CMK (cell line): ENCODE data around the gene RANBP3.
"Not testable (repeated sequence)": the region's sequence is repeated elsewhere in the genome, so short reads cannot be mapped to it uniquely, and the experiment has no call there.

ENCODE experiments used
- DNase-seq: peaks from one replicate; pipeline ENCODE4 v3.0.0-alpha.2; 2010; ENCODE audit warnings: low read depth

Gene RANBP3

GRCh38 chr19:5903624-5904351 lies 74.2 kb downstream of the RANBP3 start, which contains the start of gene NDUFA11:
TSS of gene NDUFA11 (minus strand) at chr19:5903790. CDS start at chr19:5903708, 82 bp downstream.
- DNase-seq = peak; percentile 87

GRCh38 chr19:5903056-5903623 lies 74.8 kb downstream of the RANBP3 start:
- no peak for DNase-seq

- DNase-seq = no peak
Measured at GRCh38 chr19:5900976-5901375, 77.0 kb downstream of the RANBP3 start.

DNA sequence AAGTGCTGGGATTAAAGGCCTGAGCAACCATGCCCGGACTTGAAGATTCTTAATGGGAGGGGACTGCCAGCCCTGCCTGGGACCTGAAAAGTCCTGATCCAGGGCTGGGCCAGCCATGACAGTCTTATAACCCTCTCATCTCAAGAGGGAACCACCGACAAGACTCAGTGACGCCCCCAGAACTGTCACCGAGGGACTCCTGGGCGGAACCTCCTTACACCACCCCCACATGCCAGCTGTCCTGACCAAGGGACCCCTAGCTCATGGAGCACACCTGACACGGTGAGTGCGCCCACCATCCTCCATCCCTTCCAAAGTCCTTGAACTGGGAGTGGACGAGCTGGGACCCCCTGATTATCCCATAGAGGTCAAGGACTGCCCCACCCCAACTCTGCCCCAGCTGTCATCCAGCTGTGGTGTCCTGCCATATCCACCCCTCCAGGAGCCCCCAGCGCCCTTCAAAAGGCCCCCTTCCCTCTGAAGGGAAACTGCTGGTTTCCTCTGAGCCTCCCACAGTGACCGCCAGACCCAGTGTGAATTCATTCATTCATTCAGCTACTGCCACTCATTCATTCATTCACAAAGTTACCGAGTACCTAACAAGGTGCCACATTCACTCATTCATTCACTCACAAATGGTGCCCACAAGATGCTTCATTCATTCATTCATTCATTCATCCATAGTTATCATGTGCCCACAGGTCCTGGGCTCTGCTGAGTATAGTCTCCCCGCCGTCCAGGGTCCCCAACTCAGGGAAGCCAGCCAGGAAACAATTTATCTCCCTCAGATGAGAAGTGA lies 78.0 kb downstream of the RANBP3 start:
- no peak for DNase-seq

DNA sequence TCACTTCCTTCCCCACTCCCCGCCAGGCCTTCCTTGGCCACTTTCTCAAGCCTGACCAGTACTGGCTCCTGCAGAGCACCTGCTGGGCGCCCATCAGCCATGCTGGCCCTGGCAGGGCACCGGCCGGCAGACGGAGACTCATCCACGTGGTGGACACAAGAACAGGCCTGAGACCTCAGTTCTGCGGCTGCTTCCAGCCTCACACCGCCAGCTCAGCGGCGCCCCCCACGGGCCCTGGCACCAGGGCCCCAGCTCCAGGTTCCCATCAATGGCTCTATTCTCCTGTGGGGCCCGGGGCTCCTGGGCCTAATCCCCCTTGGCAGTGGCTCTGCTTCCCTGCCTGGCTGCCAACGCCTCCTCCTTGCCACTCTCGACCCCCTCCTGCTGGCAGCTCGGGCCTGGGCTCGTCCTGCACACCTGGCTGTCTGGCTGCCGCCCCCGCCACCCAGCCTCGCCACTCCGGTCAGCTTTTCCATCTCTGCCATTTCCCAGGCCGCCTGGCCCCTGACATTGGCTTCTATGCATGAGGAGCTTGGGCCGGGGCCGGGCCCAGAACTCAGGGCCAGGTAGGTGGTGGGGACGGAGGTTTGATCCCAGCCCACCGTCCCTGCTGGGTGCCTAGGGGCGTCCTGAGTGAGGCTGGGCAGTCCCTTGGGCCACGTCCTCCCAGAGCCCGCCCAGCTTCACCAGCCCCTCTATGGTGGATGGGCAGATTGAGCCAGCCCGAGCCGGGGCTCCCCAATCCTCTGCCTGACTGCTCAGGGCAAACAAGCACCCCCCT lies 80.6 kb downstream of the RANBP3 start:
- DNase-seq = no peak

DNA sequence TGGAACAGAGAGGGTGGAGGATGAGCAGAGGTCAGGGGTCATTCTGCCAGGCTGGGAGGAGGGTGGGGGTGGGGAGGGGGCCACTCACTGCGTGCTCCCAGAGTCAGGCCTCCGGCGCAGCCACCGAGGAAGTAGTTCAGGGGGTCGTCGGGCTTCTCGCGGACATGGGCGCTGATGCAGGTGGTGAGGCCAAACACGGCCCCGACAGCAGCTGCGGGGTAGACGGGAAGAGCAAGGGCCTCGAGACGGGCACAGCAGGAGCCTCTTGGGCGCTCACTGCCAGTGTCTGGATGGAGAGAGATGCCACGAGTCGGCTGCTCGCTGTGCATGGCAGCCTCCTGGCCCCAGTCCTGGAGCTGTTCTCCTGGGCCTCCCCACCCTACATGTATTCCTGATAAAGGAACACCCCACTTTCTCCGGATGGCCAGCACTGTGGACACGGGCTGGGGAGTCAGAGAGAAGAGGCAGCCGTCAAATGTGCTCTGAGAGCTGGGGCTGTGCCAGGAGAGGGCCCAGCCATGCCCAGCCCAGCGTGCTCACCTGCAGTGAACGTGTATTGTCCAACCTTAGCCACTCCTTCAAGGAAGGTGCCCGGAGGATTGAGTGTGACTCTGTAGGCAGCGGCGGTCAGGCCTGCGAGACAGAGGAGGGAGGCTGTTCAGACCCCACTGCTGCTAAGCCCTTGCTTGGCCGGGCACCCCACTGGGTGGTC lies 81.4 kb downstream of the RANBP3 start:
- DNase-seq = no peak

DNA sequence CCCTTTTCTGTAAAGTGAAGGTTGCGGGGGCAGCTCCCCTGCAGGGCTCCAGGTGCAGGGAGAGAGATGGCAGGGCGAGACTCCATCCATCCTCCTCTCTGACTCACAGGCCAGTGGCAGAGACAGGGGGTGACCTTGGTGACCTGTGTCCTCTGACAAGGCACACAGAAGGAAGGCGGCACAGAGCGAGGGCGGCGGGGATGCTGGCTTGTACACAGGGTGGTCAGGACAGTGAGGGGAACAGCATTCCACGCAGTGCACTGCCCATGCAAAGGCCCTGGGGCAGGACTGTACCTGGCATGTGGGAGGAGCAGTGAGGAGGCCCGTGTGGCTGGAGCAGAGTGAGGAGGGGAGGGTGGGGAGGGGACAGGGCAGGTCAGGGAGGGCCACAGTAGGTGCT lies 82.0 kb downstream of the RANBP3 start:
- DNase-seq = no peak

GRCh38 chr19:5895409-5895808 lies 82.5 kb downstream of the RANBP3 start:
- DNase-seq = no peak

DNA sequence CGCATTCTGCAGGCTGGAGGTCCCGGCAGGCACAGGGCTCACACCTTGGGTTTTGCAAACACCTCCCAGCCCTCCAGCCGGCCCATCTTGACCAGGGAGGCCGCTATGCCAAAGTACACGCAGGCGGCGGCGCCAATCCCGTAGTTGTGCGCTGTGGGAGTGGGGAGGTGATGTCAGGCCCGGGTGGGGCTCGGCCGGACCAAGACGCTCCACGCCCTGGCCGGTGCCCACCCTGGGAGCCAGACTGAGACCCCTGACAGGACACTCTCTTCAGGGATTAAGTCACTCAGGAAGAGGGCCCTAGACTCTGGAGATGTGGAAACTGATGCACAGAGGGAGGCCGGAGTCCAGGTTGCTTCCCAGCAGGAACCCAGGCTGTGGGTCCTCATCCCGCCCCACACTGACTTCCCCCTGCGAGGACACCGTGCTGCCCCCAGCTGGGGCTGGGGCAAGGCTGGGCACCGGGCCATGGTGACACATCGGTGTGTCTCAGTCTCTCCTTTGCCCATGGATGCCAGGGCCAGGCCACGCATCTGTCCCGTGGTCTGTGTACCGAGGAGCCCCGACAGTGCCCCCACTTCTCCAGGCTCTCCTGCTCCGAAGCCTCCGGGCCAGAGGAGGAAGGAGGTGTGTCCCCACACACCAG lies 83.1 kb downstream of the RANBP3 start:
- DNase-seq = no peak

DNA sequence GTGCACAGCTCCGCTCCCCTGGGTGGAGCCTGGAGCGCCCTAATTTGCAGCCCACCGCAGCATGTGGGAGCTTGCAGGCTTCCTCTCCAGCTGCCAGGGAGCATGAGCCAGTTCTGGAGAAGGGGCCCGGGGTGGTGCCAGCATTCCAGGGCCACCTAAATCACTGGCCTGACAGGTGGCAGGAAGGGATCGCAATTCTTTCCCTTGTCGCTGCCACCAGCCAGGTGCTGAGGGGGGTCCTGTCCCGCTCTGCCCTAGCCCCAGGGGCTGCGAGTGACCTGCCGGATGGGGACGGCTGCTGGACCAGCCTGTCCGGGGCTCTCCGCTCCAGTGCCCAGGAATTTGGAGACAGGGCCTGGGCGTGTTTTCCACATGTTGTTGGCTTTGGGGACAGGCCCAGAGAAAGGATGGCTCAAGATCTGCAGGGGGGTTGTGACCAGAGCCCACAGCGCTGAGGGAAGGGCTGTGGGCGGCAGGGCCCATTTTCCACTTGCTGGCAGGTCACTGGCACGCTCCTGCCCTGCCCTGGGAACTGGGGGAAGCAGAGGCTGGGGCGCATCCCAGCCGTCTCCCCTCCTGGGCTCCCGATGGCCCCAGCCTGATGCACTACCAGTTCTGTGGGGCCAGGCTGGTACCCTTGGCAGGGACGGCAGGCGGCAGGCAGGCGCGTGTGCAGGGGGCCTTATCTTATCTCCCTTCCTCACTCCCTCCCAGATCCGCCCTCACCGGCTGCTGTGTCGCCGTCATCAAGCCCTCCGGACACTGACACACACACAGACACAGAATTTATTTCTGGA lies 83.8 kb downstream of the RANBP3 start:
- DNase-seq = peak; percentile 62

DNA sequence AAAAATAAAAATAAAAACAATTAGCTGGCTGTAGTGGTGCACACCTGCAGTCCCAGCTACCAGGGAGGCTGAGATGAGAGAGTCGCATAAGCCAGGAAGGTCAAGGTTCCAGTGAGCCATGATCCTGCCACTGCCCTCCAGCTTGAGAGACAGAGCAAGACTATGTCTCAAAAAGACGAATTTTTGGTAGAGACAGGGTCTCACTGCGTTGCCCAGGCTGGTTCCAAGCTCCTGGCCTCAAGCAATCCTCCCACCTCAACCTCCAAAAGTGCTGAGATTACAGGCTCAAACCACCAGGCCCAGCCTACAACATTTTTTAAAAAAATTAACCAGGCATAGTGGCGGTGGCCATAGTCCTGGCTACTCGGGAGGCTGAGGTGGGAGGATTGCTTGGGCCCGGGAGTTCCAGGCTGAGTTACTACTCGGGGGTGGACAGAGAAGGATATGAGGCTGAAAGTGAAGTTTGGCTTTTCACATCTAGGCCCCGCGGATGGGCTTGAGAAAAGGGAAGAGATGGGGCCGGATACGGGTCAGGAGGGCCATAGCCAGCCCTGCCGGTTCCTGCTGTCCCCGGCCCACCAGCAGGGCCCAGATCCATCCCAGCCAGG lies 84.5 kb downstream of the RANBP3 start:
- no peak for DNase-seq

- no peak for DNase-seq
Measured at GRCh38 chr19:5892772-5893275, 85.1 kb downstream of the RANBP3 start.

DNA sequence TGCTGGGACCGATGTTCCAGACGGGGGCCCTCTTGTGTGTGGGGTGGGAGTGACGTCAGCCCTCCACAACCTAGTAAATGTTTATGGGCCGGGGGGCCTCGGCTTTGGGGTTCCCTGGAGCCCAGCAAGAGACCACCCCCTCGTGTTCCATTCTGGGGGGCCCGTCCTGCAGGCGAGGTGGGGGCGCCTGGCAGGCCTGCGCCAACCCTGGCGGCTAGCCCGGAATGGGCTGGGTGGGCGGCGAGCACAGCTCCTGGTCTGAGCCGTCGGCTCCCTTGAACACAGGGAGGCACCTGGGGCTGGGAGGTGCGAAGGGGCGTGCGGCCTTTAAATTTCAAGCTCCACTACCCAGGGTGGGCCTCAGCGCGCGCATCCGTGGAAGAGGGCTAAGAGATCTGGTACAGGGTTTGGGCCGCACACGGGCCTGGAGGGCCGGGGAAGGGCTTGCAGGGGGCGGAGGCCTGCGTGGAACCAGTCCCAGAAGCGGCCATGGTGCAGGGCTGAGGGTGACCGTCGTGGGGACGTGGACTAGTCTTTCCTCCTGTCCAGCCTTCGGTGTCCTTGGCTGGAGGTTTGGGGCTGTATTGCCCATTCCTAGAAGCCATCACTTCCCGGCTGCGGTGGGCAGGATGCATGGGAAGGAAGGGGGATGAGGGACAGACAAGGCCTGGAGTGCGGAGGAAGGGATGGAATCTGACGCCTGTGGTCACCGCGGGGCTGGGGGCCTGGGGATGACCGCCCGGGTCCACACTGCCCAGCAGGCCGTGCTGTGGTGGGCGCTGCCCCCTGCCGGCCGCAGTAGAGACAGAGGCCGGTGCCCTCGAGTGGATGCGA lies 85.8 kb downstream of the RANBP3 start:
- DNase-seq = no peak

GRCh38 chr19:5891572-5891937 lies 86.4 kb downstream of the RANBP3 start:
- DNase-seq = no peak

GRCh38 chr19:5890099-5890498 lies 87.8 kb downstream of the RANBP3 start:
- no peak for DNase-seq

DNA sequence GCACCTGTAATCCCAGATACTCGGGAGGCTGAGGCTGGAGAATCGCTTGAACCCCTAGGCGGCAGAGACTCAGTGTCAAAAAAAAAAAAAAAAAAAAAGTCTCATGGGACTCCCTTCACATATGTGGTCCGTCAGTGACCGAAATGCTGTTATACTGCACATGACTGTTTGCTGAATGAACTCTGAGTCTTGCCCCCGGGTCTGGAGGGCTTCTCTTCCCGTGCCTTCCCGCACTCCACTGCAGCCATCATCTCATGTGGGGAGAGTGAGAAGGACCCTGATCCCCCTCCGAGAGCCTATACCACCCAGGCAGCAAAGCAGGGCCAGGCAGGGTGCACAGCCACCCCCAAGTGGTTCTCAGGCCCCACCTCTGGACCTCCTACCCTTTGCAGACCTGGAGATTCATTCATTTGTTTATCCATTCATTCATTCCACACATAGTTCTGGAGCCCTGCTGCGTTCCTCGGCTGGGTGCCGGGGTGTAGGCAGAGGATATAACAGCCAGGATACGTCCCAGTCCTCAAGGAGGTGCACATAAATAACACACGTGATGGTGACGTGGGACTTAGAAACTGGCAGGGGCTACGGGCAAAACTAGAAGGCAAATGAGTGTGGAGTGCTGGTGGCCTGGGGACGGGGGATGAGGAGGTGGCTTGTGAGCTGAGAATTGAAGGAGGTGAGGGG lies 88.5 kb downstream of the RANBP3 start:
- DNase-seq = no peak

DNA sequence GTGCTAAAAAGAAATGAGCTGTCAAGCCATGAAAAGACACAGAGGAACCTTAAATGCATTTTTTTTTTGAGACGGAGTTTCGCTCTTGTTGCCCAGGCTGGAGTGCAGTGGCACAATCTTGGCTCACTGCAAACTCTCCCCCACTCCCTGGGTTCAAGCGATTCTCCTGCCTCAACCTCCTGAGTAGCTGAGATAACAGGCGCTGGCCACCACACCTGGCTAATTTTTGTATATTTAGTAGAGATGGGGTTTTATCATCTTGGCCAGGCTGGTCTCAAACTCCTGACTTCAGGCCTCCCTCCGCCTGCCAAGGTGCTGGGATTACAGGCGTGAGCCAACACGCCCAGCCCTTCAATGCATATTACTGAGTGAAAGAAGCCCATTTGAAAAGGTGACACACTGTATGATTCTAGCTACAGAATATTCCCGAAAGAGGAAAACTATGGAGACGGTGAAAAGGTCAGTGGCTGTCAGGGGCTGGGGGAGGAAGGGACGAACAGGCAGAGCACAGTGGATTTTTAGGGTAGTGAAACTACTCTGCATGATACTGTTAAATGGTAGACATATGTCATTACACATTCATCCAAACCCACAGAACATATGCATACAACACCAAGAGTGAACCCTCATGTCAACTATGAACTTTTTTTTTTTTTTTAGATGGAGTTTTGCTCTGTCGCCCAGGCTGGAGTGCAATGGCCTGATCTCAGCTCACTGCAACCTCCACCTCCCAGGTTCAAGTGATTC lies 93.7 kb downstream of the RANBP3 start:
- not testable (repeated sequence) for DNase-seq
